NCI-H187 treated with DMSO at 0.1 percent for 48 hours (cell line): ENCODE data around the gene PPP1R2B.

ENCODE experiments used
- DNase-seq: peaks from one replicate; lab custom pipeline; 2025; lab: John Stamatoyannopoulos, UW

The PPP1R2B gene

DNA sequence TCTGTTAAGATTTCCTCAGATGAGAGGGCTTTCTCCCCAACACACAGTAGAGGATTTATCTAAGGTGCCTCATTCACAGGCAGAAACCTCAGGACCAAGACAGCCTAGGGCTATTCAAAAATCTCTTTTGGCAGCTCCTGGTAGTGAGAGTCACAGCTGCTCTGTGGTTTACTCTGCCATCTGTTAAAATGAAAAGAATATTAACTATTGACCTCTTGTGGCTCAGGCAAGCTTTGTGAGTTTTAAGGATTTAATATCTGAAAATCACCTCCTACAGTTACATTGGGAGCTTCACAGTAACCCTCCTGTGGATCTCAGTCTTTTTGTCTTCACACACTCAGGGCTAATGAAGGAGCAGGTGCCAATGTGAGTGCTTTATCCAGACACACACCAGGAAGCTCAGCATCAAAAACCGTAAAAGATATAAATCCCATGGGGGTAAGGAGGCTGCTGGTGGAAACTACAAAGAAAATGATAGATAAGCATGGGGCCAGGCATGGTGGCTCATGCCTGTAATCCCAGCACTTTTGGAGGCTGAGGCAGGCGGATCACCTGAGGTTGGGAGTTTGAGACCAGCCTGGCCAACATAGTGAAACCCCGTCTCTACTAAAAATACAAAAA is 29.7 kb downstream of the PPP1R2B start:
- no peak for DNase-seq

DNA sequence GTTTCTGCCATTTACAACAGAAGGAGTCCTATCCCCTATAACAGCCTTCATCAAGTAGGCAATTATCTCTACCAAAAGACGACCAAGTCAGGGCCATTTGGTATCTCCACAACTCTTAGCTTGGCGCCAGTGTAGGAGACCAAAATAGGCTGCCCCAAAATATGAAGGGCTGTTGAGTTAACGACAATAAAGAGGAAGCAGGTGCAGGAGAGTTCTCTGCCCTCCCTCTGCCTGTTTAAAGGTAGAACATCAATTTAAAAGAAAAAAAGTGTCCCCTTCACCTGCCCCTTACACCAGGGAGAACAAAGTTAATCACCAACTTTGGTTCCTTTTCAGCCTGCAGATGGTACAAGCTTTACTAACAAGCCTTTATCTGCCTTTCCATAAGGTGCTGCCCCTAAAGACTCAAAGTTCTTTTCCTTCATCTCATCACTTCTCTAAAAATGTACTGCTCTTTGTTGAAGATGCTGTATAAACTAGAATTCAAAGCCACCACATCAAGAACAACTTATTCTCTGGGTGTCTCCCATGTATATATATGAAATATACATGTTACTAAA is 33.3 kb downstream of the PPP1R2B start:
- no peak for DNase-seq

DNA sequence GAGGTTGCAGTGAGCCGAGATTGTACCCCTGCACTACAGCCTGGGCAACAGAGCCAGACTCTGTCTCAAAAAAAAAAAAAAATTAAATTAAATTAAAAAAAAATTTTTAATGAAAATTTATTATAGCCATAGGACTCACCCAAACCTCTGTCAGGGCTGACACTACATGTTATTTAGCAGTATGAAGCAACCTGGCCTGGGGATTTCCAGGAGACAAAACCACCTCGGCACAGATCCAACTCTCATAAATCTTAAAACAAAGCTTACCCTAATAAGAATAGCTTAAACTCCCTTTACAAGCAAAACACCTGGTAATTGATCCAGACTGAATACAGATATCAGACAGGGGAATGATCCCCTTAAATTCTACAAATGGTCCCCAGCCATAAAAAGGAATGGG is 38.4 kb downstream of the PPP1R2B start:
- no peak for DNase-seq

DNA sequence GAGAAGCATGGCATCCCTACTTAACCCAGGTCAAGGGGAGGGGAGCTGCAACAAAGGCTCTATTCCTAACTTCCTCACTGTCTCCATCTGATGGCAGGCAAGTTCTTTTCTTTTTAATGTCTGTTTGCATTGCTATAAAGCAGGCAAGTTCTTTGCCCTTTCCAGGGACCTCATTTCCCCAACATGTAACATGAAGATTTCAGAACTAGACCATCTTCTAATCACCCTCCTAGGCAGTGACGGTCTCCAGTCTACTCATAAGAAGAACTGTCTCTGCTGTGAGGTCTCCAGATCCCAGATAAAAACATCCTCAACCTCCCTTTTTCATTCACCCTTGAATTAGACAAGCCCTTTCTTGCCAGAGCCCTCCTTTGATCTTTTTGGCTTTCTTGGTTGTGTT is 42.1 kb downstream of the PPP1R2B start:
- DNase-seq: no peak

DNA sequence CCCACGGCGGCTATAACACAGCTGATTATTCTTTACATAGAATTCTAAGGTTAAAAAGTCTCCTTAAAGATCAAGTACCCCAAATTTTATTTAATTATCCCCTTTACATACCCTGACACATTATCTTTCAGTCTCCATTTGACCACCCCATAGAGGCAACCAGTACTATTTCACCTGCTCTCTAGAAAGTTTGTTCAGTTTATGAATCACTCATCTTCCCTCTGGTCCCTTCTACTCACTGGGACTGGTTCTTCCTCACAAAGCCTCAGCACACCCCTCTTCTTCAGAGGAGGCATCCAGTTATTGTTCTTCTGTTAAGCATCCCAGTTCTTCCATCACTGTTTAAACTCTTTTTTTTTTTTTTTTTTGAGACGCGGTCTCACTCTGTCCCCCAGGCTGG is 42.8 kb downstream of the PPP1R2B start:
- no peak for DNase-seq

DNA sequence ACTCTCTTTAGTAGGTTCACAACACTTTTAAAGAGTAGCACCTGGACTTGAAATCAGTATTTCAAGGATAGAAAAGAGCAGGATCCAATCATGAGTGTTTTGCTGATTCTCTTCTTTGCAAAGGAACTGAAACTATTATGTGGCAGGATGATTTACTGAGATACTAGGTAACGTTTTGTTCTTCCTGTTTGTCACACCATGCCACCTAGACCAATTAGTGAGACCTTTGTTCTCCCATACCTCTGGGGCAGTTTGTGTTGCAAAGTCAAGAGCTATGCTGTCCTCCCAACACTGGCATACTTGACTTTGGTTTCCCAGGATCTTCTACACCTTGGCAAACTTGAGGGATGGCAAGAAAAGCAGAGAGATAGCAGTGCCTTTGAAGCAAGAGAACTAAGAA is 43.4 kb downstream of the PPP1R2B start:
- DNase-seq: no peak

DNA sequence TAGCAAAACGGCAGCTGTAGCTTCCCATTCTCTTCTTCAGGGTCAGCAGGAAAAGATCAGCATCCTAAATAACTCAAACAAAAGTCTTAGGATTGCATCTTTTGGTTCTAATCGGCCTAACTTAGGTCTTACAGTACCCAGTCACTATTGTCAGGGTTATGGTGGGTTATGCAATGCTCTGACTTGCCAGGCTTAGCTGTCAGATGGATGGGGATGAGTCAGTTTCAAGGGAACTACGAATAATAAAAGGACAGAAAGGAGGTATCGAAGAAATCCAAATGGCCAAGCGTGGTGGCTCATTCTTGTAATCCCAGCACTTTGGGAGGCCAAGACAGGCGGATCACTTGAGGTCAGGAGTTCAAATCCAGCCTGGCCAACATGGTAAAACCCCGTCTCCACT is 46.5 kb downstream of the PPP1R2B start:
- no peak for DNase-seq
